ENCODE measurements around the gene TMEM154.

- TF ChIP-seq CTCF (IDR thresholded peaks at IDR 0.05) (no peak), POLR2A (IDR thresholded peaks at IDR 0.05) (no peak)
These were observed 65.7 kb downstream of the TMEM154 start for GRCh38 chr4:152613841-152614721.

All from uterus (tissue), 2 donors.